ENCODE data around the gene SRGAP3.

The SRGAP3 gene

GRCh38 chr3:9139366-9139765 lies 110.1 kb downstream of the SRGAP3 start:
- no peak for DNase-seq

GRCh38 chr3:9137676-9138075 lies 111.8 kb downstream of the SRGAP3 start:
- no peak for DNase-seq

- DNase-seq, result no peak
These were observed 112.5 kb downstream of the SRGAP3 start for GRCh38 chr3:9136746-9137465.

GRCh38 chr3:9135930-9136525 lies 113.4 kb downstream of the SRGAP3 start:
- DNase-seq, result no peak

- DNase-seq, result no peak
These were observed 113.9 kb downstream of the SRGAP3 start for GRCh38 chr3:9135526-9135925.

GRCh38 chr3:9133656-9134055 lies 115.8 kb downstream of the SRGAP3 start:
- no peak for DNase-seq

- no peak for DNase-seq
These were observed 118.8 kb downstream of the SRGAP3 start for GRCh38 chr3:9130345-9131305.

- no peak for DNase-seq
These were observed 120.1 kb downstream of the SRGAP3 start for GRCh38 chr3:9129365-9129764.

- no peak for DNase-seq
These were observed 124.0 kb downstream of the SRGAP3 start for GRCh38 chr3:9125278-9125951.

- DNase-seq, result no peak
These were observed 124.7 kb downstream of the SRGAP3 start for GRCh38 chr3:9124730-9125129.

GRCh38 chr3:9123840-9124239 lies 125.6 kb downstream of the SRGAP3 start:
- DNase-seq, result no peak

GRCh38 chr3:9122732-9123364 lies 126.6 kb downstream of the SRGAP3 start:
- no peak for DNase-seq

GRCh38 chr3:9121366-9122001 lies 128.0 kb downstream of the SRGAP3 start:
- no peak for DNase-seq

- no peak for DNase-seq
These were observed 130.1 kb downstream of the SRGAP3 start for GRCh38 chr3:9119331-9119730.

GRCh38 chr3:9118222-9118621 lies 131.2 kb downstream of the SRGAP3 start:
- no peak for DNase-seq

GRCh38 chr3:9117220-9117619 lies 132.2 kb downstream of the SRGAP3 start:
- DNase-seq, result no peak

- DNase-seq, result no peak
These were observed 133.1 kb downstream of the SRGAP3 start for GRCh38 chr3:9116336-9116735.

GRCh38 chr3:9115336-9115735 lies 134.1 kb downstream of the SRGAP3 start:
- no peak for DNase-seq

- DNase-seq, result no peak
These were observed 136.4 kb downstream of the SRGAP3 start for GRCh38 chr3:9113040-9113439.

- DNase-seq, result no peak
These were observed 137.6 kb downstream of the SRGAP3 start for GRCh38 chr3:9111866-9112265.

- DNase-seq, result no peak
These were observed 138.0 kb downstream of the SRGAP3 start for GRCh38 chr3:9111417-9111816.

- DNase-seq, result no peak
These were observed 138.6 kb downstream of the SRGAP3 start for GRCh38 chr3:9110802-9111201.

All from NCI-H2081 (cell line).